HG03442 (cell line): ENCODE data around the gene TRIM40.
"Not testable (repeated sequence)": the region's sequence is repeated elsewhere in the genome, so short reads cannot be mapped to it uniquely, and the experiment has no call there.

Experiments
- ATAC-seq: cut with Tn5 transposase; IDR thresholded peaks from one replicate; pipeline ENCODE4 v1.9.1; 2021; ENCODE audit warnings: mild to moderate bottlenecking, moderate library complexity; ENCODE audit not compliant: unreplicated experiment

TRIM40 gene

GRCh38 chr6:30113003-30113759, 22.8 kb upstream of the TRIM40 start, which contains the start of gene TRIM31:
TRIM31 (minus strand) TSS chr6:30113090; CDS start chr6:30112805, 285 bp downstream.
- no peak for ATAC-seq

DNA sequence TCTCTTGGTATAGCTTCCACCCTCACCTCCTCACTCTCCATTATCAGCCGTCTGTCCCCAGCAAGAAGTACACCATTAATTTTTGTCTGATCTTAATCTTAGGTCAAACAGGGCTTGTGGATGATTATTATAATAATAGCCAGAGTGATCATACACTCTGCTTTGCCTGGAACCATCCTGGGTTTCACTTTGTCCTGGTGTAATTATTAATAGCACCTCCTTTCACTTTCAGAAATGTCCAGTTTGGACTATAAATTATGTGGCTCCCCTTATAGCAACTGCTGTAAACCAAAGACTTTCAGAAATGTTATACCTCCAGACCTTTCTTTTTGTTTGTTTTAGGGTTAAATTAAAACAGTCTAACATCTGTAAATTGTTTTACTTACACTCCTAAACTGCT, 22.1 kb upstream of the TRIM40 start:
- no peak for ATAC-seq

GRCh38 chr6:30116724-30117123, 19.2 kb upstream of the TRIM40 start:
- ATAC-seq = no peak

GRCh38 chr6:30118691-30119090, 17.2 kb upstream of the TRIM40 start:
- not testable (repeated sequence) for ATAC-seq

GRCh38 chr6:30121446-30122366, 14.2 kb upstream of the TRIM40 start:
- no peak for ATAC-seq

DNA sequence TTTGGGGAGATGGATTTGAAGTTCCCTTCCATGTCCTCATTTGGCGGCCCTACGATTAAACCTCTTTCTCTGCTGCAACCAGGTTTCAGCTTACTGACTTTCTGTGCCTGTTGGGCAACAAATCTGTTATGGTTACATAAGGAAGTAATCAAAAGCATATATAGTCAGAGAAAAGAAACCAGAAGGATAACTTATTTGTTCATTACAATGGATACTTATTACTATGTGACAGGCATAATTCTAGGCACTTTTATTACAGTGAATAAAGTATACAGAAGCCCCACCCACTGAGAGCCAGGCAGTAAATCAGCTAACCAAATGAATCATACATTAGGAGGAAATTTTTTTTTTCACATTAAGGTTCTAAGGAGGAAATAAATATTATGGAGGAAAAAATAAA, 13.4 kb upstream of the TRIM40 start:
- no peak for ATAC-seq

- ATAC-seq = no peak
Observed at GRCh38 chr6:30127238-30128093, 8.5 kb upstream of the TRIM40 start.

DNA sequence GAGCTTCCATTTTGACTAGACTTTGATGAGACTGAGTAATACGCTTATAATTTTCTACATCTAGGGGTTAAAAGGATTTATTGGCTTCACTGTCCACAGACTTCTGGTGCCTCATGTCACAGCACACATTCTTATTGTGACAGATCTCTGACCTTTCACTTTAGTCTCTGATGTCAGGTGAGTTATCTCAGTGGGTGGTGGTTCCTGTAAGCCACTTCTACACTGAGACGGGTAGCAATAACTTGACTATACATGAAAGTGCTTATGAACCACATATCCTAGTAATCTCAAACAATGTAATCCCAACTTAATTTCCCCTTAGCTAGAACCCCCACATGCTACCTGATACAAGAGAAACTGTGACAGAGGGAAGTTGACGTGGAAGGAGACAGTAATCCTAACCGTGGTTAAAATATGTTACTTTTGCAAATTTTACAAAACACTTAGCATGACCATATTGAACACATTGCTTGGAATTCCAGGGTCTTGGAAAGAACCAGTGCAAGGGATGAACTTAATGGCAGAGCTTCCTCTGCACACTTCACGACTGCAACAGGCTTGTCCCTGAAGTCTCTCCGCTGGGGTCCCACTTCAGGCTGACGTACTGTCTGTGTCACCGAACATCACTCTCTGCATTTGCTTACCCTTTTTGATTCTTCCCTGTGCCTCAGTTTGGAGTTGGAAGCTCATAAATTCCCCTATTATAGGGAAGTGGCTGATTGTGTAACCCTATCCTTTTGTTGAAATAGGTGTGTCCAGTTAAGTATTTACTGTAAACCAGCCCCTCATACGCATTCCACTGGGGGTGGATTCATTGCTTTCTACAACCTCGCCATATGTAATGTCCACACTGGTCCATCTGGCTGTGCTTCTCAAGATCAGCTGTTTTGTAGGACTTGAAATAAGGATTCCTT, 6.4 kb upstream of the TRIM40 start:
- no peak for ATAC-seq

DNA sequence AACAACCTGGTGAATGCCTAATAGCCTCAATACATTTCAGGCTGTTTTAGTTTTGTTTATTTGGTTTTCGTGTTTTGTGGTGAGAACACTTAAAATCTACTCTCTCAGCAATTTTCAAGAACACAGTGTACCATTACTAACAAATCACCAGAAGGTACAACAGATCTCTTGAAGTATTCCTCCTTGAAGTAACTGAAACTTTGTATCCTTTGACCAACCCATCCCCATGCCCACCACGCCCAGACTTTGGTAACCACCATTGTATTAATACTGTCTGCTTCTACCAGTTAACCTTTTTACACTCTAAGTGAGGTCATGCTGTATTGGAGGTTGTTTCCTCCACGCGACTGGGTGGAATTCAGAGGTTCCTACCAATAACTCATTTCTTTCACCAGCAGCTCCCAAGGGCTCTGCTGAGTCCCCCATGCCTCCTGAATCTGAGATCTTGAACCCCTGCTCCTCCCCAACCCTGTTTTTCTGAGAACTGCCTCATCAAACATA, 5.7 kb upstream of the TRIM40 start:
- ATAC-seq = no peak

GRCh38 chr6:30130887-30131862, 4.8 kb upstream of the TRIM40 start:
- no peak for ATAC-seq

- ATAC-seq = no peak
Observed at GRCh38 chr6:30131947-30132497, 3.9 kb upstream of the TRIM40 start.

GRCh38 chr6:30135147-30135546, 793 bp upstream of the TRIM40 start:
- ATAC-seq = no peak

GRCh38 chr6:30136570-30137286, 788 bp downstream of the TRIM40 start:
- no peak for ATAC-seq

GRCh38 chr6:30140240-30140639, 4.3 kb downstream of the TRIM40 start:
- ATAC-seq = not testable (repeated sequence)

DNA sequence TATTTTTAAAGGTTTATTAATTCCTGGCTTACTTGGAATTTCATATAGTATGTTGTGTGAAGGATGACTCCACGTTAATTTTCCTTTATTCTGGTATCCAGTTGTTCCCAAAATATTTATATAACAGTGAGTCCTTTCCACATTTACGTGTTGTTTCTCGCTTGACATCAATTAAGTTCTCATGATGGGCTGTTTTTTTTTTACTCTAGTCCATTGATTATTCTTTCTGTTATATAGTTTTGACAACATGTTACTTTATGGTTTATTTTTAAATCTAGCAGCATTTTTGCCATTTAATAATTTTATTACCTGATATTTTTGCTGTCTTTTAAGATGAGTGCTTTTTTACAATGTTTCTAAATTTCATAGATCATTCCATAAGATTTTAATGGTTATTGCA, 6.7 kb downstream of the TRIM40 start:
- ATAC-seq = no peak

DNA sequence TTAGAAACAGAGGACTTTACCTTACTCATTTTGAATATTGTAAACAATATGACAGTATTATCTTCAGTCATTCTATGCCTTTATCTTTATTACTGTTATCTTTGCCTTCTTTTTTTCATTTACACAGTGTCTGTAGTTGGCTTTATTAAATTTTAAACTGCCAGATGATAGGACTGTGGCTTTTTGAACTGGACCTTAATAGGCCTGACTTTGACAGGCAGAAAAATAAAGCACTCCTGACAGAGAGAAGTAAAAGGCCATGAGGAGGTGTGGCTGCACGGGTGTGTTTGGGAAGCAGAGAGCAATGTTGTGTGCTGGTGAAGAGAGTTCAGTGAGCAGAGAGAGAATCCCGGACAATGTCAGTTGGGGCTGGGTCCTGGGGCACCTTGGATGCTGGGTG, 7.8 kb downstream of the TRIM40 start:
- ATAC-seq = no peak

- ATAC-seq = no peak
Observed at GRCh38 chr6:30144811-30145210, 8.9 kb downstream of the TRIM40 start.

DNA sequence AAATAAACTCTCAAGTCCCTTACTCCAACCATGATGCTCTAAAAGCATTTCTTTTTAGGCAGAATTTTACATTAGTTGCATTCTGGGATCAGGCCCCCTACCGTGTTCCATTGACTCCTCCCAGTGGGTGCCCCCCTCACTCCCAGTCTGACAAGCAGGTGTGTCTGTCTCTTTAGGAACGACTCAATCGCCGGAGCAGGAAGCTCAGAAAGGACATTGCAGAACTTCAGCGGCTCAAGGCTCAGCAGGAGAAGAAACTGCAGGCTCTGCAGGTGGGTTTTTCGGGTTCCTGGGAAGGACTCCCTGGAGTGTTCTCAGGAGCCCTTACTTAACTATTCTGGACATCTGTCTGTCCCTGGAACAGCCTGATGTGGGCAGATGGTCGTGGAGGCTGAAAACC, 9.9 kb downstream of the TRIM40 start:
- no peak for ATAC-seq
